ENCODE measurements around the gene TNK1. TPM values are rescaled to one million over a fixed set of nuclear protein-coding genes. Genes with fewer than 3 reads are reported as not detected.

Gene TNK1
- total and polyA plus RNA-seq, 2 experiments from 2014 or later, result 6.1 to 8.9 TPM

GRCh38 chr17:7414837-7415236 is 33.9 kb downstream of the TNK1 start (continued):
- TF ChIP-seq ZNF462 (CRISPR knock-in tag; IDR thresholded peaks at IDR 0.05), result no peak
- no peak for TF ChIP-seq JUNB (IDR thresholded peaks at IDR 0.05; ENCODE audit: unreplicated experiment)
- no peak for TF ChIP-seq CREB1 (CRISPR knock-in tag; IDR thresholded peaks at IDR 0.05; ENCODE audit: low read depth)
- TF ChIP-seq NANOG (IDR thresholded peaks at IDR 0.05; ENCODE audit: borderline replicate concordance), result no peak

GRCh38 chr17:7415784-7416183 is 34.9 kb downstream of the TNK1 start:
- peaks cover 9% of the 10 kb centered on the region for H3K27me3 Mint-ChIP-seq (ENCODE audit: insufficient read depth, low read depth, poor library complexity)
- no peak overlapping the region for H3K4me2 ChIP-seq
- no peak overlapping the region for H3K27ac ChIP-seq (ENCODE audit: low read depth)
- H3K4me3 ChIP-seq, result no peak overlapping the region
- H3K4me1 ChIP-seq (ENCODE audit: insufficient read depth), result no peaks in the 10 kb centered on the region
- H3K36me3 ChIP-seq (ENCODE audit: insufficient read depth), result no peaks in the 10 kb centered on the region
- H3K4me1 Mint-ChIP-seq, result peaks cover 39% of the 10 kb centered on the region
- ATAC-seq (no peak), DNase-seq (ENCODE audit: low spot score) (no peak)
- H3K79me2 ChIP-seq (replicated peaks; ENCODE audit: insufficient read depth), result no peaks in the 10 kb centered on the region
- H3K9me2 ChIP-seq (ENCODE audit: insufficient read depth), result no peaks in the 10 kb centered on the region
- peaks cover 18% of the 10 kb centered on the region for H3K36me3 Mint-ChIP-seq (ENCODE audit: low read depth)
- H3F3A ChIP-seq (replicated peaks; ENCODE audit: low read depth), result no peaks in the 10 kb centered on the region
- H3K27me3 ChIP-seq (ENCODE audit: insufficient read depth), result no peaks in the 10 kb centered on the region
- no peaks in the 10 kb centered on the region; the same call in 1 of the 2 replicates for H4K20me1 ChIP-seq (replicated peaks; ENCODE audit: insufficient read depth)
- H2AFZ ChIP-seq, result no peak overlapping the region
- no peak overlapping the region for H3K4me3 Mint-ChIP-seq
- no peak overlapping the region for H3K27ac Mint-ChIP-seq
- no peaks in the 10 kb centered on the region for H3K9me3 Mint-ChIP-seq
- TF ChIP-seq STAT1 (IDR thresholded peaks at IDR 0.05; ENCODE audit: unreplicated experiment) (no peak), JUNB (IDR thresholded peaks at IDR 0.05; ENCODE audit: unreplicated experiment) (no peak), ETS1 (IDR thresholded peaks at IDR 0.05) (no peak), REST (IDR thresholded peaks at IDR 0.05; ENCODE audit: unreplicated experiment) (no peak), NANOG (IDR thresholded peaks at IDR 0.05; ENCODE audit: borderline replicate concordance) (no peak)
